IMR-90 (cell line): ENCODE data around the gene LRRC15.

Experiments
- CEBPB ChIP-seq: IDR thresholded peaks from 2 replicates; pipeline ENCODE4 v1.6.1; 2012; ENCODE audit warnings: low read depth, low read length, improper control_type of control experiment
- CHD1 ChIP-seq: IDR thresholded peaks from 2 replicates; pipeline ENCODE4 v1.6.1; 2012; ENCODE audit warnings: low read depth, low read length, improper control_type of control experiment
- CTCF ChIP-seq: conservative IDR thresholded peaks from 2 replicates; pipeline ENCODE4 v1.5.1; 2012; ENCODE audit warnings: mild to moderate bottlenecking, low read depth, low read length, improper control_type of control experiment
- MAZ ChIP-seq: IDR thresholded peaks from 2 replicates; pipeline ENCODE4 v1.6.1; 2012; ENCODE audit warnings: low read depth, mild to moderate bottlenecking, low read length, improper control_type of control experiment, moderate library complexity, borderline replicate concordance
- POLR2A ChIP-seq: IDR thresholded peaks from 2 replicates; pipeline ENCODE4 v1.6.1; 2012; ENCODE audit warnings: mild to moderate bottlenecking, low read depth, low read length
- SMC3 ChIP-seq: fragments of 150-350 bp; IDR thresholded peaks from 2 replicates; pipeline ENCODE4 v1.6.1; 2016; ENCODE audit warnings: low read depth, mild to moderate bottlenecking, antibody characterized with exemption, low read length, moderate library complexity
- USF2 ChIP-seq: fragments of 150-350 bp; IDR thresholded peaks from 2 replicates; pipeline ENCODE4 v1.6.1; 2017; ENCODE audit warnings: mild to moderate bottlenecking, antibody characterized with exemption, low read length, low read depth

- no peak for TF ChIP-seq USF2
- TF ChIP-seq CEBPB = no peak
- TF ChIP-seq CTCF = no peak
- TF ChIP-seq POLR2A = no peak
- TF ChIP-seq MAZ = no peak
- no peak for TF ChIP-seq SMC3
- no peak for TF ChIP-seq CHD1
Measured at GRCh38 chr3:194389269-194389668, 19.7 kb upstream of the LRRC15 start.
